HepG2 (cell line): ENCODE data around the gene ZBTB48. TPM values are rescaled to one million over a fixed set of nuclear protein-coding genes. Genes with fewer than 3 reads are reported as not detected.

Source experiments
- ARNTL ChIP-seq: sonication (generic); formaldehyde crosslinking; IDR thresholded peaks from 2 replicates; pipeline ENCODE4 v1.4.0; 2020; ENCODE audit warnings: mild to moderate bottlenecking, missing genetic modification reagents
- ASH2L ChIP-seq: fragments of 300-600, 200-600 bp; sonication (generic); IDR thresholded peaks from 2 replicates; pipeline ENCODE4 v1.7.0; 2017; ENCODE audit warnings: low read depth, mild to moderate bottlenecking, moderate library complexity, mixed read lengths, low read length; ENCODE audit not compliant: insufficient read length
- IKZF1 ChIP-seq: fragments of 450-650 bp; IDR thresholded peaks from 2 replicates; pipeline ENCODE4 v1.7.1; 2016
- KLF6 ChIP-seq: IDR thresholded peaks from 2 replicates; pipeline ENCODE4 v1.8.0; 2016; ENCODE audit warnings: missing biosample characterization, missing genetic modification reagents
- MEIS1 ChIP-seq: sonication (generic); formaldehyde crosslinking; IDR thresholded peaks from 2 replicates; pipeline ENCODE4 v1.9.0; 2021; ENCODE audit warnings: mild to moderate bottlenecking, missing genetic modification reagents, moderate library complexity, borderline replicate concordance
- MXD4 ChIP-seq: IDR thresholded peaks from 2 replicates; pipeline ENCODE4 v1.6.1; 2016; ENCODE audit warnings: mild to moderate bottlenecking, missing biosample characterization, missing genetic modification reagents
- SAFB2 ChIP-seq: sonication (generic); formaldehyde crosslinking; IDR thresholded peaks from 2 replicates; pipeline ENCODE4 v1.5.1; 2020; ENCODE audit warnings: missing genetic modification reagents, low read depth, mild to moderate bottlenecking, borderline replicate concordance
- SMAD1 ChIP-seq: sonication (generic); formaldehyde crosslinking; IDR thresholded peaks from 2 replicates; pipeline ENCODE4 v1.4.0; 2020; ENCODE audit warnings: missing genetic modification reagents, low read depth, mild to moderate bottlenecking, borderline replicate concordance
- TBL1XR1 ChIP-seq: fragments of 150-350 bp; IDR thresholded peaks from 2 replicates; pipeline ENCODE4 v1.6.1; 2014; ENCODE audit warnings: borderline replicate concordance, low read length; ENCODE audit not compliant: partially characterized antibody
- YY1 ChIP-seq: IDR thresholded peaks from 2 replicates; pipeline ENCODE4 v1.6.1; 2011; ENCODE audit warnings: low read length, low read depth, moderate library complexity, mild to moderate bottlenecking; ENCODE audit not compliant: insufficient read depth, insufficient replicate concordance
- ZNF138 ChIP-seq: sonication (generic); formaldehyde crosslinking; IDR thresholded peaks from 2 replicates; pipeline ENCODE4 v1.5.0; 2020; ENCODE audit warnings: mild to moderate bottlenecking, low read depth, missing genetic modification reagents
- ZNF24 ChIP-seq: fragments of 450-650 bp; IDR thresholded peaks from 2 replicates; pipeline ENCODE4 v1.6.1; 2017; ENCODE audit warnings: antibody characterized with exemption, mild to moderate bottlenecking
- ZNF260 ChIP-seq: sonication (generic); formaldehyde crosslinking; IDR thresholded peaks from 2 replicates; pipeline ENCODE4 v1.4.0; 2020; ENCODE audit warnings: missing genetic modification reagents, low read depth, mild to moderate bottlenecking, borderline replicate concordance
- polyA plus RNA-seq, 8 experiments: library from polyadenylated mRNA; depleted of rRNA in 3 of 8; stranded (reverse) in 7 of 8; unstranded in 1 of 8; fragments of >200 nt; fragmentation: Illumina TruSeq in 4 of 8; extraction: Trizol in 4 of 8; gene quantifications; 2 replicates each; pipeline versions ENCODE4 v1.2.1 to v1.2.3, GENCODE V29; 2011 to 2016; ENCODE audit warnings: low read depth in 4 of 8, missing spikeins in 1 of 8, mixed read lengths in 1 of 8; ENCODE audit not compliant: insufficient read depth in 1 of 8
- total RNA-seq, 5 experiments: library from RNA; depleted of rRNA; stranded (reverse); fragments of >200 nt; fragmentation: Illumina TruSeq; extraction: Trizol; gene quantifications; 2 replicates each; pipeline ENCODE4 v1.2.3, GENCODE V29; 2016; ENCODE audit warnings: low read depth in 1 of 5
- TF ChIP-seq, protein P1 (sequence below): sonication (generic); formaldehyde crosslinking; IDR thresholded peaks from 2 replicates; pipeline ENCODE4 v1.4.0; 2020; ENCODE audit warnings: missing genetic modification reagents, borderline replicate concordance
- TF ChIP-seq, protein P2 (sequence below), 2 experiments: sonication (generic) in 1 of 2; formaldehyde crosslinking in 1 of 2; IDR thresholded peaks; 2 replicates each; pipeline versions ENCODE4 v1.4.0 to v1.6.1; 2016 to 2020; ENCODE audit warnings: borderline replicate concordance in 1 of 2, low read depth in 1 of 2, mild to moderate bottlenecking in 1 of 2, missing genetic modification reagents in 1 of 2
- TF ChIP-seq, protein P3 (sequence below): IDR thresholded peaks from 2 replicates; pipeline ENCODE4 v1.6.1; 2012; ENCODE audit warnings: inconsistent platforms
- TF ChIP-seq, protein P4 (sequence below): sonication (generic); formaldehyde crosslinking; IDR thresholded peaks from 2 replicates; pipeline ENCODE4 v1.4.0; 2020; ENCODE audit warnings: mild to moderate bottlenecking, missing genetic modification reagents

The ZBTB48 gene
- total and polyA plus RNA-seq, 2 of the 13 experiments (the other 11 are each of a cell fraction or from before 2014, with no cell fraction given) = 13.0 to 17.1 TPM

DNA sequence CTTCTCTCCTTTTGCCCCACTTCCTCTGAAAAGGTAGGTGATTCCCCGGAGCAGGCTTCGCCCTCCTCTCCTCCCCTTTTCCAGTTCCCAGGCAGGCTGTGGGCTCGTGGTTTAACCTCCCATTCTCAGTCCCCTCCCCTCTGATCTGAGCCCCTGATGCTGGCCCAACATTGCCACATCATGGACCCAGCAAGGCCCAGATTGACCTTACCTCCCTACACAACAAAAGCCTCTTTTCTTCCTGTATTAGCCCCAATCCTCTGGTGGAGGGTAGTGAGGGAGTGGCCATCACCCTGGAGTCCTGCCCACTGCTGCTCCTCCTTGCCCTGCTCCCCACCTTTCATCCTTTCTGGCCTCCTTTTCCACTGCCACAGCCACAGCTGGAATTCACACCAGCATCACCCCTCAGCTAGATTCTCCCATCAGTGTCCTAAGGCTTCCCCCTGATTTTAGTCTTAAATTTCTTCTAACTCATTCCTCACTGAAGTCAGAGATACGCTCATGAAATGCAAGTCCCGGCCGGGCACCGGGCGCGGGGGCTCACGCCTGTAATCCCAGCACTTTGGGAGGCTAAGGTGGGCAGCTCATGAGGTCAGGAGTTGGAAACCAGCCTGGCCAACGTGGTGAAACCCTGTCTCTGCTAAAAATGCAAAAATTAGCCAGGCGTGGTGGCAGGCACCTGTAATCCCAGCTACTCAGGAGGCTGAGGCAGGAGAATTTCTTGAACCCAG lies 7.0 kb upstream of the ZBTB48 start (continued):
- TF ChIP-seq, protein P1, sequence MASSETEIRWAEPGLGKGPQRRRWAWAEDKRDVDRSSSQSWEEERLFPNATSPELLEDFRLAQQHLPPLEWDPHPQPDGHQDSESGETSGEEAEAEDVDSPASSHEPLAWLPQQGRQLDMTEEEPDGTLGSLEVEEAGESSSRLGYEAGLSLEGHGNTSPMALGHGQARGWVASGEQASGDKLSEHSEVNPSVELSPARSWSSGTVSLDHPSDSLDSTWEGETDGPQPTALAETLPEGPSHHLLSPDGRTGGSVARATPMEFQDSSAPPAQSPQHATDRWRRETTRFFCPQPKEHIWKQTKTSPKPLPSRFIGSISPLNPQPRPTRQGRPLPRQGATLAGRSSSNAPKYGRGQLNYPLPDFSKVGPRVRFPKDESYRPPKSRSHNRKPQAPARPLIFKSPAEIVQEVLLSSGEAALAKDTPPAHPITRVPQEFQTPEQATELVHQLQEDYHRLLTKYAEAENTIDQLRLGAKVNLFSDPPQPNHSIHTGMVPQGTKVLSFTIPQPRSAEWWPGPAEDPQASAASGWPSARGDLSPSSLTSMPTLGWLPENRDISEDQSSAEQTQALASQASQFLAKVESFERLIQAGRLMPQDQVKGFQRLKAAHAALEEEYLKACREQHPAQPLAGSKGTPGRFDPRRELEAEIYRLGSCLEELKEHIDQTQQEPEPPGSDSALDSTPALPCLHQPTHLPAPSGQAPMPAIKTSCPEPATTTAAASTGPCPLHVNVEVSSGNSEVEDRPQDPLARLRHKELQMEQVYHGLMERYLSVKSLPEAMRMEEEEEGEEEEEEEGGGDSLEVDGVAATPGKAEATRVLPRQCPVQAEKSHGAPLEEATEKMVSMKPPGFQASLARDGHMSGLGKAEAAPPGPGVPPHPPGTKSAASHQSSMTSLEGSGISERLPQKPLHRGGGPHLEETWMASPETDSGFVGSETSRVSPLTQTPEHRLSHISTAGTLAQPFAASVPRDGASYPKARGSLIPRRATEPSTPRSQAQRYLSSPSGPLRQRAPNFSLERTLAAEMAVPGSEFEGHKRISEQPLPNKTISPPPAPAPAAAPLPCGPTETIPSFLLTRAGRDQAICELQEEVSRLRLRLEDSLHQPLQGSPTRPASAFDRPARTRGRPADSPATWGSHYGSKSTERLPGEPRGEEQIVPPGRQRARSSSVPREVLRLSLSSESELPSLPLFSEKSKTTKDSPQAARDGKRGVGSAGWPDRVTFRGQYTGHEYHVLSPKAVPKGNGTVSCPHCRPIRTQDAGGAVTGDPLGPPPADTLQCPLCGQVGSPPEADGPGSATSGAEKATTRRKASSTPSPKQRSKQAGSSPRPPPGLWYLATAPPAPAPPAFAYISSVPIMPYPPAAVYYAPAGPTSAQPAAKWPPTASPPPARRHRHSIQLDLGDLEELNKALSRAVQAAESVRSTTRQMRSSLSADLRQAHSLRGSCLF (CRISPR knock-in tag) = no peak
- TF ChIP-seq YY1 (no peak), SAFB2 (CRISPR knock-in tag) (no peak), ZNF24 (no peak), ARNTL (CRISPR knock-in tag) (no peak), ASH2L (peak; percentile 13), ZNF138 (CRISPR knock-in tag) (no peak), TBL1XR1 (no peak), ZNF260 (CRISPR knock-in tag) (no peak), IKZF1 (no peak), KLF6 (CRISPR knock-in tag) (no peak), MXD4 (CRISPR knock-in tag) (no peak), SMAD1 (CRISPR knock-in tag) (no peak), MEIS1 (CRISPR knock-in tag) (no peak)
- TF ChIP-seq, protein P2, sequence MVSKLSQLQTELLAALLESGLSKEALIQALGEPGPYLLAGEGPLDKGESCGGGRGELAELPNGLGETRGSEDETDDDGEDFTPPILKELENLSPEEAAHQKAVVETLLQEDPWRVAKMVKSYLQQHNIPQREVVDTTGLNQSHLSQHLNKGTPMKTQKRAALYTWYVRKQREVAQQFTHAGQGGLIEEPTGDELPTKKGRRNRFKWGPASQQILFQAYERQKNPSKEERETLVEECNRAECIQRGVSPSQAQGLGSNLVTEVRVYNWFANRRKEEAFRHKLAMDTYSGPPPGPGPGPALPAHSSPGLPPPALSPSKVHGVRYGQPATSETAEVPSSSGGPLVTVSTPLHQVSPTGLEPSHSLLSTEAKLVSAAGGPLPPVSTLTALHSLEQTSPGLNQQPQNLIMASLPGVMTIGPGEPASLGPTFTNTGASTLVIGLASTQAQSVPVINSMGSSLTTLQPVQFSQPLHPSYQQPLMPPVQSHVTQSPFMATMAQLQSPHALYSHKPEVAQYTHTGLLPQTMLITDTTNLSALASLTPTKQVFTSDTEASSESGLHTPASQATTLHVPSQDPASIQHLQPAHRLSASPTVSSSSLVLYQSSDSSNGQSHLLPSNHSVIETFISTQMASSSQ (IDR thresholded peaks at IDR 0.05; ENCODE audit: low read depth) = no peak
- TF ChIP-seq, protein P2 (CRISPR knock-in tag; IDR thresholded peaks at IDR 0.05; ENCODE audit: borderline replicate concordance) = peak; percentile 37; the same call in 1 of the 2 replicates
- TF ChIP-seq, protein P3, sequence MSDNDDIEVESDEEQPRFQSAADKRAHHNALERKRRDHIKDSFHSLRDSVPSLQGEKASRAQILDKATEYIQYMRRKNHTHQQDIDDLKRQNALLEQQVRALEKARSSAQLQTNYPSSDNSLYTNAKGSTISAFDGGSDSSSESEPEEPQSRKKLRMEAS = peak; percentile 19; the same call in 1 of the 2 replicates
- TF ChIP-seq, protein P4, sequence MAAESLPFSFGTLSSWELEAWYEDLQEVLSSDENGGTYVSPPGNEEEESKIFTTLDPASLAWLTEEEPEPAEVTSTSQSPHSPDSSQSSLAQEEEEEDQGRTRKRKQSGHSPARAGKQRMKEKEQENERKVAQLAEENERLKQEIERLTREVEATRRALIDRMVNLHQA = no peak
